Iris pigment epithelial cell (primary cell): ENCODE results near the gene PNMA8C.

Experiments
- DNase-seq: peaks from one replicate; pipeline ENCODE4 v3.0.0-alpha.2; 2011; ENCODE audit warnings: low read depth

Gene PNMA8C

DNA sequence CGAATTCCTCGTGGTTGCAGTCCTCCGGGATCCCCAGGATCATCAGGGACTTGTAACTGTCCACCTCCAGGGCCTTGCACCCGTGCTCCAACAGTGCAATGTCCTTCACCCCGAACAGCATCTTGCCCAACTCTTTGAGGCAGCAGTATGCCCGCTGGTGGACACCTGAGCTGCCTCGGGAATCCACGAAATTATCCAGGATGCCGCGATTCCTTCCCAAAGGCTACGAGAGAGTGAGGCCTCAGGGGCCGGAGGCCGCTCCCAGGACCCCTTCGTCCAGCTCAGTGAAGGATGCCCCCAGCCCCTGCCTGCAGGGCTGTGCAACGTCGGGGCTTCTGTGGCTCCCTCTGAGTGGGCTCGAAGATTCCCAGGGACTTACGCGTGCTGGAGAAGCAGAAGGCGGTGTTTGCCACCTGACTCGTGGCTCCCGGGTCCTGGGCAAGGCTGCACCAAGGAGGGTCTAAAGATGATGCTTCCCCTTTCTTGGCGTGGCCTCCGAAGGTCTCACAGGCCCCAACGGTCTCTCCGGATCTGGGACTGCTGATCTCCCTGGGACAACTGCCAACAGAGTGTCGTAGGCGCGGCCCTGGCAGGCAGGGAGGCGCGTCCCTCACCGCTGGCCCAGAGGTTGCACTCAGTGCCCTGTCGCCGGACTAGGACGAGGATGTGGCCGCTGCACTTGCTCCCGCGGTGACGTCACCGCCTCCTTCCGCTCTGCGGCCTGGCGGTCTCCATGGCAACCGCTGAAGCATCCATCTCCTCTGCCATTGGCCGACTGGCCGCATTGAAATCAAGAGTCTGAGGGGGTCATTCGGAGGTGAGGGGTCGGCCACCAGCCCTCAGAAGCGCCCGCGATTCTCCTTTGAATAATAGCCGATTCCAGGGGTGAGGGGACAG, at the start of gene PNMA8C:
TSS of gene PNMA8C (minus strand) at position 698 of the 897 bp plus-strand sequence. CDS start at position 121, 577 bp downstream.
- DNase-seq: peak; percentile 64

DNA sequence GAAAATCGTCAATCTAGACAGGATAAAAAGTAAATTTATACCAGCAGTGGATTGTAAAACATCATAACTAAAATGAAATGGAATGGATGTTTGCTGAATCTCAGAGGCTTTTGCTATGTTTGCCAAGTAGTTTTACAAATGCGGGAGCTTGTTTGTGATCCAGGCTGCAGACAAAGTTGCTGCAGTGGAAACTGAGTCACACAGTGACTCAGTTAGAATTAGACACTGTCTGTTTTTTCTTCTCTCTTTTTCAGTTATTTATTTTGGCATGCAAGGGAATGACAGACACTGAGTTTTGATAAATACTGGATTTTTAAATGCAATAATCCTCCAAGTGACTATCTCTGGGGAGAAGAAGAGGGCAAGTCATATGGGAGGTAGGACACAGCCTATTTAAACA, 47.2 kb upstream of the PNMA8C start:
- peak; percentile 51 for DNase-seq

DNA sequence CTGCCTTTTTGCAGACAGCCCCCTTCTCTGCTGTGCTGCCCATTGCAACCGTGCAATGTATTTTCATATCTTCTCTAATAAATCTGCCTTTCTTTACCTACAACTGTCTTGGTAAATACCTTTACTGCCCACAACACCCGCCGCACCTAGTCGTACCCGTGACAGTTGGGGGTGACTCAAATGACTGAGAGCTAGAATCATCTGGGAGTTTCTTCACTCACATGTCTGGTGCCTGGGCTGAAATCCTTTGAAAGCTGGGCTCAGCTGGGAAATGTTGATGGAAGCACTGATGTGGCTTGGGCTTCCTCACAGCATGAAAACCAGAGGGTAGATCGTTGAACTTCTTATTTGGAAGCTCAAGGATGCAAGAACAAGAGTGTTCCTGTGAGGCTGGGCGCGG, 45.5 kb upstream of the PNMA8C start:
- DNase-seq: no peak

DNA sequence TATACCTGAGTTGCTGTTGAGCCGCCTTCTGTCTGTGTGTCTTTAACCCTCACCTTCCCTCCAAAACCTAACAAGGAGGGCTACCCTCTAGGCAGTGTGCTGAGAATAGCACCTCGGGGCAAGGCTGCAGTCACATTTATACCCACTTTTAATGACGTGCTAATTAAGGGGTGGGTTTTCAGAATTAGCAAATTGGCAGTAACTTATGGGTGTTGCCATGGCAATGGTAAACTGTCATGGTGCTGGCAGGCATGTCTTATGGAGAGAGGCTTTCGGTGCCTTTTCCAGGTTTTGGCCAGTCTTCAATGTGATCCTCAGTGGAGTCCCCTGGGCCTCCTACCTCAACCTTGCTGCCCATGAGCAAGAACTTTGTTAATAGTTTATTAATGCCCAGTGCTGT, 43.9 kb upstream of the PNMA8C start:
- DNase-seq: no peak

DNA sequence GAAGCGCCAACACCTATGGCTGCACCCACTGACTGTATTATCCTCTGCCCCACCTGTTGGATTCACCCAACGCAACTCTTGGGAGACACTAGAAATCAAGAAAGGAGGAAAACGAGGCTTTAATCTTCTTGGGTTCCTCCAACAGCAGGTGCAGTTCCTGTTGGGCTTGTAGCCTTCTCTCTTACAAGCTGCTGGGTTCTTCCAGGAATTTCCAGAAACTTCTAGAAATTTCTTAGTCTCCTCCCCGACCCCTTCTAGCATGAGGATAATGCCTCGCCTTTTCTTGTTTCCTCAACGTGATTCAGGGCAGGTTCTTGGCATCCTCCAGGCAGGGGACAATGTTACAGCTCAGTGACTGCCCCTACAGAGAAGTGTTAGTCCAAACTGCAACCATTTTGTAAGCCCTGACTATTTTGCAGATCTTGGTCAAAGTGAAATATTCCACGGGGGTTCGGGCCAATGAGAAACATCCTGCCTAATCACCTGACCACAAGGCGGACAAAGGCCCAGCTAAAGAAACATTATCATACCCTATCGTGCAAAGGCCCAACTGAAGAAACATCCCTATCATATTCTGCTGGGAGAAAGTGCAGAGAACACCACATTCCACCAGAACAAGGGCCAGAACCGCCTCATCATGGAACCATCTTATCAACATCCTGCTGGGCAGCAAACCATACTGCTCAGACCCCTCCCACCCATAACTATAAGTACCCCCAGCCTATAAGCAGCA, 43.2 kb upstream of the PNMA8C start:
- peak; percentile 50 for DNase-seq

DNA sequence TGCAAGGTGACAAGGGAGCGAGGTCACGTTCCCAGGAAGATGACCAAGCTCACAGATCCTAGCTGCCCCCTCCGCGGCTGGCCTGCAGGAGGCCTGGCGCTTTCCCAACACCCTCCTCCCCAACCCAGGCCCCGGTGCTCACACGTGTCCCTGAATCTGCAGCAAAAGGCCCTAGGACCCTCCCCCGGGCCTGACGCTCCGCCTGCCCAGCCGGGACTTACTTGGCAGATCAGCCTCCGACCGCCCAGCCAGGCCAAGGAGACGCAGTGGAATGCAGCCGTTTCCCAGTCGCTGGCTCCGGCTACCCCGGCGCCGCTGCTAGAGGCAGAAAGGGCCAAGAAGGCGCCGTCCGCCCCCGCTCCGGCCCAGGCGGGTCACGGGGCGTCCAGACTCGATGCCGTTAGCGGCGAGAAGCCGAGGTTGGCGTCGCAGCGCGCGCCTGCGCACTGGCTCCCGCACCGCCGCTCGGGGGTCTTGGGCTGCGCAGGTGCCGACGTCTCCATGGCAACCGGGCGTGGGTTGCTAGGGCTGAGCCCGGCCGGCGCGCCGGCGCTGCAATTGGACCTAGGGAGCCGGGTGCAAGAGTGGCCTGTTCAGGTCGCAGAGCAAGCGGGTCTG, 42.5 kb upstream of the PNMA8C start, which contains the start of gene PNMA8A:
TSS of gene PNMA8A (minus strand) at position 448 of the 618 bp plus-strand sequence. CDS start 528 bp downstream, outside the sequence.
- DNase-seq: peak; percentile 84

DNA sequence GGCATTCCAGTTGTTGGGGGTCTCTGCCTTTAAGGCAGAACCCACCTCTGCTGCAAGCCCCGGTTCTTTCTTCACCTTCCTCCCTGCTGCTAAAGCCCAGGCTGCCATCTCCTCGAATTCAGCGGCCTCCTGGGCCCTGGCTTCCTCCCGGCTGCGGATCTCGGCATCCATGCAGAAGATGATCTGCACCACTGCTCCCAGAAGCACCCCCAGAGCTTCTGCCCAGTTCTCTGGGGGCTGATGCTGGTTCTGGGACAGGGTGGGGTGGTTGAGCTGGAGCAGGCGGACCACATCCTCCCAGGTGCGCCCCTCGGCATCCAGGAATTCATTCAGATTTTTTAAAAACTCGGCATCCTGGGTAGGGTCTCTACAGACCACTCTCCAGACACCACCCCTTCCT, 41.6 kb upstream of the PNMA8C start:
- no peak for DNase-seq

DNA sequence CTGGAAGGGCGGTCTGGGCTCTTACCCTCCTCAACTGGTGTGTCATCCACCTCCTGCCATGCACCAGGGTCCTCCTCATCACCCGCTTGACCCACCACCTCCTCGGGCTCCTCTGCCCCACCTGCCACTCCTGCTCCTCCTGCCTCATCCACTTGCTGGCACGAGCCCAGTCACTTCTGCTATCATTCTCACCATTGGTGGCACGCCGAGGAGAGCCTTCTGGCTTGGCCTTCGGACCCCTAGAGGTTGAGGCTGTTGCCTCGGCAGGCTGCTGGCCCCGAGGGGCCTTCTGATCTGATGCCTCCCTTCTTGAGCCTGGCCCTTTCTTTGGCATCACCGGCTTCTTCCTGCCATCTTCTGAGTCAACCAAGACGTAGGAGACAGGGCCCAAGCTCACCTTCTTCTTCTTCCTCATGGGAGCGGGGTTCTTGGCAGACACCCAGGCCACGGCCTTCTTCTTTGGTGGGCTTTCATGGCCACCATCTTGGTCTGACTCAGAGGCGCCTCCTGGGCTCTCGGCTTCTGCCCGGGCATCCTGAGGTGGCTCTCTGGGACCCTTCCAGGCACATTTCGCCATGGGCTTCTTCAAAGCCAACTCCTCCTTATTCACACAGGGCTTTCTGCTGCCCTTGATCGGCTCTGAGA, 40.9 kb upstream of the PNMA8C start:
- no peak for DNase-seq

DNA sequence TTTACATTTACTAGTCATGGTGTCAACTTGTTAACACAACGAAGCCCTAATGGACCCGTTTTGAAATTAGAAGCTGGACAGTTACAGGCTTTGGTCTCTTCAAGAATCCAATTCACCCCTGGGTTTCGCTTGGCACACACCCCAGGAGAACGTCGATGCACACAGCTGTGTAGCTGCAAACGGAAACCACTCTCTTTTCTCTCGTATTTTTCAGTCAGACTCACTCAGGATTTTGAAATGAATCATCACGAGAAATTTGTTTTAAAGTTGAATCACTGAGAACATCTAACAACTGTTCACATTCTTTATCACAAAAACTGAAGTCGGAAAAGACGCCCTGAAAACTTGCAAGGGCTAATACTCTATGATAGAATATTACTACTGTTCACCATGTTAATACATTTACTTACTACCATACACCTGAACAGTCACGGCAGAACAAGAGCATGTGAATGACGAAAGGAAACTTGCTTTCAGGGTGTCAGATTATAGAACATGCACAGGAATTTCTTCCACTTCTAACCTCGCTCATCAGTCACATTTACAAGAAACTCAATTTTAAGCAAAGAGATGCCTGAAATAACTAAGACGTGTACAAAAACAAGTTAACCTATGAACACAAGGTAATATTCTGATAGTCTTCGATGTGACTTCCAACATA, 37.9 kb upstream of the PNMA8C start:
- DNase-seq: peak; percentile 92

DNA sequence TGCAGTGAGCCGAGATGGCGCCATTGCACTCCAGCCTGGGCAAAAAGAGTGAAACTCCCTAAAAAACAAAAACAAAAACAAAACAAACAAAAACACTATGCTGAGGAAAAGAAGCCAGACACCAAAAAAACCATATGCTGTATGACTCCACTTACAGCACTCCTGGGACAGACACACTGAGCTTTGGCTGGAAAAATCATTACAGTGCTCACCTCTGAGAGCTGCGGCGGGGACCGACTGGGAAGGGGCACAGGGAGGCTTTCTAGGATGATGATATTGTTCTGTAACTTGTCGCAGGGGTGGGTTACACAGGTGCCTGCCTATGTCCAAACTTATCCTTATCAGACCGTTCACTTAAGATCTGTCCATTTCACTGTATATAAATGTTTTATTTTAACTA, 34.8 kb upstream of the PNMA8C start:
- DNase-seq: no peak

DNA sequence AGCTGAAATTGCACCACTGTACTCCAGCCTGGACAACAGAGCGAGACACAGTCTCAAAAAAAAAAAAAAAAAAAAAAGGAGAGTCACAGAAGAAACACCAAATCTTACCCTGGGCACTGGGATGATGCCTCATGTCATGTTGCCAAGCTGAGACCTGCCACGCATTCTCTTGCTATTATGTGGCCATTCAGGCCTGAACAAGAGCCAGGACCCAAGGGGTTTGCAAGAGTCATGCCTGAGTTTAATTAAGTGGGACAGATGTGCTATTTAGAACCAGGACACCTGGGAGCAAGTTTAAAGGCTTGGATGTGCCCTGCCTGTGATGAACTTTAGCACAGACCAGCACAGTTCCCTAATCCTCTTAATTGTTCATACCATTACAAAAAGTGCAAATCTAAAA, 32.8 kb upstream of the PNMA8C start:
- no peak for DNase-seq

DNA sequence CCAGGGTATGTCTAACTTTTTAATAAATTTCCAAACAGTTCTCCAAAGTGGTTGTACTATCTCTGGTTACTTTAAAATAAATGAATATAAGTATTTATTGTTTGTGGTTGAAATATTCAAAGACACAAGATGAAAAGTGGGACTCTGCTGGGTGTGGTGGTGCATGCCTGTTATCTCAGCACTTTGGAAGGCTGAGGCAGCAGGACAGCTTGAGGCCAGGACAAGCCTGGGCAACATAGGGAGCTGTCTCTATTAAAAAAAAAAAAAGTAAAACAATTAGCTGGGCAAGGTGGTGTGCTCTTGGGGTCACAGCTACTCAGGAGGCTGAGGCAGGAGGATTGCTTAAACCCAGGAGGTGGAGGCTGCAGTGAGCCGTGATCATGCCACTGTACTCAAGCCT, 32.2 kb upstream of the PNMA8C start:
- no peak for DNase-seq

DNA sequence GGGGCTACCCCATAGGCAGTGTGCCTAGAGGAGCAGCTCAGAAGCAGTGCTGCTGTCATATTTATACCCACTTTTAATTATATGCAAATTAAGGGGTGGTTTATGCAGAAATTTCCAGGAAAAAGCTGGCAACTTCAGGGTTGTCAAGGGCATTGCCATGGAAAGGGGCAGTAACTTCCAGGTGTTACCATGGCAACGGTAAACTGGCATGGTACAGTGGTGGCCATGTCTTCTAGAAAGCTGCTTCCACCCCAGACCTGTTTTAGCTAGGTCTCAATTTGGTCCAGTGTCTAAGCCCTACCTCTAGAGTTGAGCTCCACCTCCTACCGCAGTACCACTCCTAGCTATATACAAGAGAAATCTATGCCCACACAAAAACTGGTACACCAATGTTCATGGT, 31.3 kb upstream of the PNMA8C start:
- no peak for DNase-seq

DNA sequence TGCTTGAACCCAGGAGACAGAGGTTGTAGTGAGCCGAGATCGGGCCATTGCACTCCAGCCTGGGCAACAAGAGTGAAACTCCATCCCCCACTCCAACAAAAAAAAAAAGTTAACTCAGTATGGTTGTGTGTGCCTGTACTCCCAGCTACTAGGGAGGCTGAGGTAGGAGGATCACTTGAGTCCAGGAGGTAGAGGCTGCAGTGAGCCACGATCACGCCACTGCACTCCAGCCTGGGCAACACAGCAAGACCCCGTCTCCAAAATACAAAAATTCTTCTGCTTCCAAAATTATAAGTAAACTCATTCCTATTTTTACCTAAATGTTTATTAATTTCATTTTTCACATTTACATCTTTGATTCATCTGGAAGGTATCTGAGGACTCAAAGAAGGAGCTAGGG, 28.2 kb upstream of the PNMA8C start:
- no peak for DNase-seq

DNA sequence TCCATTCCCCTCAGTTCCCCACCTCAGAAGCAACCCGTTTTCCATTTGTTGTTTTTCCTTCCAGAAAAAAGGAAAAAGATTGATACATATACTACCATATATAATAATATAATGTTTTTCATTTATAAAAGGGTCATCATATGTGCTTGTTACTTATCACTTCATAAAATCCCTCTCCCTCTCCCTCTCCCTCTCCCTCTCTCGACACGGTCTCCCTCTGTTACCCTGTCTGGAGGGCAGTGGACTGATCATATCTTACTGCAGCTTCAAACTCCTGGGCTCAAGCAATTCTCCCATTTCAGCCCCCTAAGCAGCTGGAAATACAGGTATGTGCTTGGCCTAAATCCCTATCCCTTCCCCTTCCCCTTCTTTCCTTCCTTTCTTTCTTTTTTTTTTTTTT, 25.5 kb upstream of the PNMA8C start:
- DNase-seq: no peak

DNA sequence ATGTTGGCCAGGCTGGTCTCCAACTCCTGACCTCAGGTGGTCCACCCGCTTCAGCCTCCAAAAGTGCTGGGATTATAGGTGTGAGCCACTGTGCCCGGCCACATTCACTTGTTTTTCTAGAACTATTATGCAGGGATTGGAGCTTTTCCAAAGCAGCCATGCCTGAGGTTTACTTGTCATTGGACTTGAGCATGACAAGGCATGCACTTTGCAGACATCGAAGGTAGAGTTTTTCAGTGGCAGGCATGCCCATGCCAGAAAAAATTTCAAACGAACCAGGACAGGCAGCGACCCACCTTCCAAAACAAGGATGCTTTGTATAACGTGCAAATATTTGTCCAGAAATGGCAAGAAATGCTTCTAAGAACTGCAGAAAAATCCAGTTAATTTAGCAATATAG, 24.9 kb upstream of the PNMA8C start:
- no peak for DNase-seq

DNA sequence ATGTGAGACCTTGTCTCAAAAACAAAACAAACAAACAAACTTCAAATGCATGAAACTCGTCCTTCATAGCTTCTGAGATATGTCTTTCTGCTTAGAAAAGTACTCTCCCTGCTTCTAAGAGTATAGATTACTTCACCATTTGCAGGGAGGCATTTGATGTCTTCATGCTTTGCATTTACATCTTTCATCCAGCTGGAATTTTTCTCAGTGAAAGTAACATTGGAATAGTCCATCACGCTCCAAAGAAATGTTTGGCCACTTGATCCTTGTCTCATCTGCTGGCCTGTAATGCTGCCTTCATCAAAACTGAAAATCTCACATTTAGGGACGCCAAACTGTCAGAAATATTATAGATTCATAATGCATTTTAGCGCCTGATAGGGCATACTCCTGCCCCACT, 23.4 kb upstream of the PNMA8C start:
- DNase-seq: no peak

DNA sequence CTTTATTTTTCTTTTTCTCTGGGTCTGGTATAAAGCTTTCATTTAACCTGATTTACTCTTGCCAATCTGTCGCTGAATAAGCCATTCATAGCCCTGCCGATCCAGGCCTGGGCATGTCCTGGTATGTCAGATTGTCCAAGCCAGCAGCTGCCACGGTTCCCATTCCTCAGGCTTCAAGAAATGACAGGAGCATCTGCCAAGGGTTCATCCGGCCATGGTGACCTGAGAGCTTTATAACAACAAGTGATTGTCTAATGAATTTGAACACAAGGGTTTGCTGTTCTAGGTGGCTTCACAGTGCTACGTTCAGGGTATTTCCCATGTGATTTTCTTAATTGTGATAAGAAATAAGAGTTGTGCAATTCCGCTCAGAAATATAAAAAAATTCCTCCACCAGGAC, 22.6 kb upstream of the PNMA8C start:
- DNase-seq: no peak

DNA sequence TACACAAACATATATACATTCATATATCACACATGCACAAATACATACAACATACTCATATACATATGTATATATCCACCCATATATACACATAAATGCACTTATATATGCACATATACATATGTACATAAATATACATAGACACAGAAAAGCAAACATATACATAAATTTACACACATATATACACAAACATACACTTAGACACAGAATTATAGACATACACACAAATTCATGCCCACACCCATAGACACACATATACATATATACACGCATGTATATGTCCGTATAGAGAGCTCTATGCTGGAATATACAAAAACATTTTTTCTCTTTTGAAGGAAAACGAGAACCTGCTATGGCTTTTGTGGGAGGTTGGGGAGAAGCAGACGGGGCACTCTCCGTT, 22.0 kb upstream of the PNMA8C start:
- DNase-seq: no peak

DNA sequence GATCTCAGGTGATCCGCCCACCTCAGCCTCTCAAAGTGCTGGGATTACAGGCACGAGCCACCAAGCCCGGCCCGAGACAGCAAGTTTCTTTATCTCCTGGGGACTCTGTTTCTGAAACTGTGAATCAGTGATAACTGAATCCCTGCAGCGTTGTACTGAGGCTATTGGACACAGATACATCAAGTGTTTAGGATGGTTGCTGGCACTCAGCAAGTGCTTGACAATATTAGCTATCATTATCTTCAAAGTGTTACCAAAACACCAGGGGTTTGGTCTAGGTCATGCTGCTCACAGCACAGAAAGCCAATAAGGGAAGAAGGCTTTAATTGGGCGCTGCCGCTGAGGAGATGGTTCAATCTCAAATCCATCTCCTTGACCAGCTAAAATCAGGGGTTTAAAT, 20.5 kb upstream of the PNMA8C start:
- no peak for DNase-seq

DNA sequence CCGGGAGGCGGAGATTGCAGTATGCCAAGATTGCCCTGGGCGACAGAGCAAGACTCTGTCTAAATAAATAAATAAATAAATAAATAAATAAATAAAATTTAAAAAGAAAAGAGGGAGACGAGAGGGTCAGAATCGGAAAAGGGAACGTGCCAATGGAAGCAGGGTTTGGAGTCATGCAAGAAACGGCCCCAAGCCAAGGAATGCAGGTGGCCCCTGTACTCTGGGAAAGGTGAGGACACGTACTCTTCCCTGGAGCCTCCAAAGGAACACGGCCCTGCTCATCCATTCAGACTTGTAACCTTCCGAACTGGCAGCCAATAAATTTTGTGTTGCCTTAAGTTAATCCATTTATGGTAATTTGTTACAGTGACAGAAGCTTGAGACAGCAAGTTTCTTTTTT, 19.9 kb upstream of the PNMA8C start:
- DNase-seq: no peak

DNA sequence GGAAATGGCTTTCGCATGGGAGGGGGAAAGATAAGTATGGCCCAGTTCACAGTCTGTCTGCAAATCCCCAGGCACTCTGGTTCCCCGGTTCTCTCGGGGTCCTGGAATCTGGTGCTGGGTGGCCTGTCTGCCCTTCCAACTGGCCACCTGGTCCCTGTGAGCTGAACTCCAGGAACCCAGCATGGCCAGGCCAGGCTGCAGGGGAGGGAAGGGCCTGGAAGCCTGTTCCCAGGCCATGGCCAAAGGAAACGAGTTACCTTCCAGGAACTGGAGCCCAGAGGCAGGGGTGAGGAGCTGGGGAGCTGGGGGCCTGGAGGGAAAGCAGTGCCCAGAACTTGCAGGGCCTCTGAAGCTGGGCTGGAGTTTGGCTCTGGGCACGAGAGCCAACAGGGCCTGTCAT, 19.1 kb upstream of the PNMA8C start:
- DNase-seq: no peak
